HepG2 (cell line): ENCODE data around the gene ANO9. TPM values are rescaled to one million over a fixed set of nuclear protein-coding genes. Genes with fewer than 3 reads are reported as not detected.

Experiments used
- FOXC1 ChIP-seq: sonication (generic); formaldehyde crosslinking; IDR thresholded peaks from 2 replicates; pipeline ENCODE4 v1.8.0; 2022; ENCODE audit warnings: mild to moderate bottlenecking, missing genetic modification reagents, borderline replicate concordance
- HMGXB3 ChIP-seq: sonication (generic); formaldehyde crosslinking; IDR thresholded peaks from 2 replicates; pipeline ENCODE4 v1.4.0; 2020; ENCODE audit warnings: missing genetic modification reagents, borderline replicate concordance
- HNF4G ChIP-seq, 2 experiments: sonication (generic) in 1 of 2; formaldehyde crosslinking in 1 of 2; IDR thresholded peaks; 2 replicates each; pipeline versions ENCODE4 v1.4.0 to v1.6.1; 2011 to 2020; ENCODE audit warnings: borderline replicate concordance in 2 of 2, low read depth in 2 of 2, mild to moderate bottlenecking in 2 of 2, low read length in 1 of 2, missing genetic modification reagents in 1 of 2, moderate library complexity in 1 of 2
- HOXA3 ChIP-seq: sonication (generic); formaldehyde crosslinking; IDR thresholded peaks from 2 replicates; pipeline ENCODE4 v1.5.0; 2020; ENCODE audit warnings: missing genetic modification reagents
- ISX ChIP-seq: sonication (generic); formaldehyde crosslinking; conservative IDR thresholded peaks from 2 replicates; pipeline ENCODE4 v1.5.0; 2020; ENCODE audit warnings: missing genetic modification reagents
- JDP2 ChIP-seq: sonication (generic); formaldehyde crosslinking; IDR thresholded peaks from 2 replicates; pipeline ENCODE4 v1.8.1; 2022; ENCODE audit warnings: missing genetic modification reagents, borderline replicate concordance
- MXD3 ChIP-seq: IDR thresholded peaks from 2 replicates; pipeline ENCODE4 v1.6.1; 2016; ENCODE audit warnings: mild to moderate bottlenecking, missing biosample characterization, missing genetic modification reagents
- STAG1 ChIP-seq: sonication (generic); formaldehyde crosslinking; IDR thresholded peaks from 2 replicates; pipeline ENCODE4 v1.4.0; 2020; ENCODE audit warnings: missing genetic modification reagents
- ZBTB33 ChIP-seq: sonication (generic); formaldehyde crosslinking; IDR thresholded peaks from 2 replicates; pipeline ENCODE4 v1.4.0; 2020; ENCODE audit warnings: missing genetic modification reagents
- ZFP82 ChIP-seq: sonication (generic); formaldehyde crosslinking; IDR thresholded peaks from 2 replicates; pipeline ENCODE4 v1.5.1; 2020; ENCODE audit warnings: mild to moderate bottlenecking, missing genetic modification reagents, borderline replicate concordance
- ZNF407 ChIP-seq: sonication (generic); formaldehyde crosslinking; IDR thresholded peaks from one replicate; pipeline ENCODE4 v1.5.1; 2020; ENCODE audit warnings: mild to moderate bottlenecking, missing genetic modification reagents; ENCODE audit errors: not compliant biosample characterization
- ZNF570 ChIP-seq: sonication (generic); formaldehyde crosslinking; IDR thresholded peaks from 2 replicates; pipeline ENCODE4 v1.4.0; 2020; ENCODE audit warnings: mild to moderate bottlenecking, missing genetic modification reagents, borderline replicate concordance
- ZNF660 ChIP-seq: sonication (generic); formaldehyde crosslinking; IDR thresholded peaks from 2 replicates; pipeline ENCODE4 v1.5.1; 2020; ENCODE audit warnings: mild to moderate bottlenecking, low read depth, missing genetic modification reagents, borderline replicate concordance
- polyA plus RNA-seq, 8 experiments: library from polyadenylated mRNA; depleted of rRNA in 3 of 8; stranded (reverse) in 7 of 8; unstranded in 1 of 8; fragments of >200 nt; fragmentation: Illumina TruSeq in 4 of 8; extraction: Trizol in 4 of 8; gene quantifications; 2 replicates each; pipeline versions ENCODE4 v1.2.1 to v1.2.3, GENCODE V29; 2011 to 2016; ENCODE audit warnings: low read depth in 4 of 8, missing spikeins in 1 of 8, mixed read lengths in 1 of 8; ENCODE audit not compliant: insufficient read depth in 1 of 8
- total RNA-seq, 5 experiments: library from RNA; depleted of rRNA; stranded (reverse); fragments of >200 nt; fragmentation: Illumina TruSeq; extraction: Trizol; gene quantifications; 2 replicates each; pipeline ENCODE4 v1.2.3, GENCODE V29; 2016; ENCODE audit warnings: low read depth in 1 of 5

Gene ANO9
- total and polyA plus RNA-seq, 2 of the 13 experiments (the other 11 are each of a cell fraction or from before 2014, with no cell fraction given): 8.9 to 14.3 TPM

- TF ChIP-seq ZNF407 (CRISPR knock-in tag): no peak
- peak; percentile 83; the same call in 1 of the 2 replicates for TF ChIP-seq ZBTB33 (CRISPR knock-in tag)
- TF ChIP-seq FOXC1: 0 out of 2 replicates have a peak, but pooled peaks have one; percentile 67
- no peak for TF ChIP-seq HNF4G (IDR thresholded peaks at IDR 0.05; ENCODE audit: borderline replicate concordance, low read depth, low read length)
- TF ChIP-seq HNF4G (CRISPR knock-in tag; IDR thresholded peaks at IDR 0.05; ENCODE audit: borderline replicate concordance, low read depth): no peak
- peak; percentile 55 for TF ChIP-seq HOXA3 (CRISPR knock-in tag)
- 0 out of 2 replicates have a peak, but pooled peaks have one; percentile 14 for TF ChIP-seq HMGXB3 (CRISPR knock-in tag)
- TF ChIP-seq STAG1: peak; percentile 80
- no peak for TF ChIP-seq ISX (CRISPR knock-in tag)
- TF ChIP-seq ZNF660 (CRISPR knock-in tag): no peak
- TF ChIP-seq ZNF570 (CRISPR knock-in tag): no peak
- TF ChIP-seq JDP2: no peak
- TF ChIP-seq MXD3 (CRISPR knock-in tag): no peak
- no peak for TF ChIP-seq ZFP82 (CRISPR knock-in tag)
These were observed 44.8 kb downstream of the ANO9 start (continued) for GRCh38 chr11:396948-397548.
